Activated CD4-positive, alpha-beta T cell treated with anti-CD3 and anti-CD28 coated beads, Interleukin-2, amount 50 U/mL, for 48 hours (primary cell): Measurements from ENCODE around the gene CST9L.
A peak's percentile ranks its signal among the peaks of the same experiment; 100 is the strongest.

Experiments used
- DNase-seq, 2 experiments: peaks; one replicate each; pipeline ENCODE4 v3.0.0-alpha.2; 2020

Gene CST9L, protein sequence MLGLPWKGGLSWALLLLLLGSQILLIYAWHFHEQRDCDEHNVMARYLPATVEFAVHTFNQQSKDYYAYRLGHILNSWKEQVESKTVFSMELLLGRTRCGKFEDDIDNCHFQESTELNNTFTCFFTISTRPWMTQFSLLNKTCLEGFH

DNA sequence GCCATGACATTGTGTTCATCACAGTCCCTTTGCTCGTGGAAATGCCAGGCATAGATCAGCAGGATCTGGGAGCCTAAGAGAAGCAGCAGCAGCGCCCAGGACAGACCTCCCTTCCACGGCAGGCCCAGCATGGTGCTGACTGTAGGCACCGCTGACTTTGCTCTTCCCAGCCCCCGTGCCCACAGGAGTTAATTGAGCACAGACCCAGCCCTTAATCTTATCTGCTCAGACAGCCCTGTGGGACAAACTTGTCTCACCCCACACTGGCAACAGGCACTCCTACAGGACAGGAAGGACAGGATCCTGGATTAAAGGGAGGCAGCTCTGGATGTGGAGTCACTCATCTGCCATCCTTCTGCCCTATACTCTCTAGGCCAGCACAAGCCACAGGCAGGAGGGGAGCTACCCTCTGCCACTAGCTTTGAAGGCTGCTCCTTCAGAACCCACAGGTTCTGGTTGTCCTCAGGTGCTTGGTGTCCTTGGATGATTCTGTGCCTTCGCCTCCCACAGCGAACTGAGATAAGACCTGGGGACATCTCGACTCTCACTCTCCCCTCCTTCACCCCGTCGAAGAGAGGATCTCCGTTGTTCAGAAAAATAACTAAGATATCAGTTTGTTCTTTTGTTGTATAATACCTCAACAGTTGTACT is at the start of gene CST9L:
Gene CST9L, minus strand, starts transcription at position 165 of the 651 bp plus-strand sequence. Its CDS starts 34 bp downstream, at position 131.
- DNase-seq, result no peak

DNA sequence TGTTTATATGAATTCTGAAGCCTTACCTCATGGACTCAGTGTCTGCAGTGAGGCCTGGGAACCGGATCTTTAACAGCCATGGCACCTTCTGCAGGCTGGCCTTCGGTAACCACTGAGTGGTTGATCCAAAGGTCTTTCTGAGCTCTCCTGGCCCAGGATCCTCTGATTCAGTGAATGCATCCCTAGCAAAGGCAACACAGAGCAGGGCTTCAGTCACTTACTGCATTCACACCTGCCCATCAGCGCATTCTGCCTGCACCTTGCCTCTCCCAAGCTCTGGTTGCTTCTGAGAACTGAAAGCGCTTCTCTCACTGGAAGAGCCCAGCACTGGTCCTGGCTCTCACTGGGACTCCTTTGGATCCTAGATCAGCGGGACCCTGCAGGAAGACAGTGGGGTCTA is 45.9 kb upstream of the CST9L start:
- DNase-seq, result no peak

DNA sequence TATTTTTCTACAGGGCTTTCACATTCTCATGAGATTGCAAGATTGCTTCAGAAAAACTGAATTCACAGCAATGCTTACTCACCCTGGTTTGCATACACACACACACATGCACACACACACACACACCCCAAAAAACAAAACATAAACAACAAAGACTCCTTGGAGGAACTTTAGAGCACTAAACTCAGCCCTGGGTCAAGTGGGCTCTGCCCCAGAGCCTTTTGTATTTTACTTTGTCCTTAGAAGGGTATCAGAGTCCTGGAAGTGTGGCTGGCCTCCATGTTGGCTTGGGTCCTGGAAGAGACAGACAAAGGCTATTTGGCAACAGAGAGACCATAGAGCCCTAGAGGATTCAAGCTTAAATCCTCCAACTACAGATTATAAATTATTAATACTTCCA is 45.4 kb upstream of the CST9L start:
- DNase-seq, result no peak

GRCh38 chr20:23612396-23612795 is 44.1 kb upstream of the CST9L start:
- no peak for DNase-seq

- DNase-seq, result no peak
Measured at GRCh38 chr20:23609486-23610109, 41.3 kb upstream of the CST9L start.

- no peak for DNase-seq
Measured at GRCh38 chr20:23608251-23608846, 40.1 kb upstream of the CST9L start.

- DNase-seq, result no peak
Measured at GRCh38 chr20:23607497-23608245, 39.4 kb upstream of the CST9L start.

DNA sequence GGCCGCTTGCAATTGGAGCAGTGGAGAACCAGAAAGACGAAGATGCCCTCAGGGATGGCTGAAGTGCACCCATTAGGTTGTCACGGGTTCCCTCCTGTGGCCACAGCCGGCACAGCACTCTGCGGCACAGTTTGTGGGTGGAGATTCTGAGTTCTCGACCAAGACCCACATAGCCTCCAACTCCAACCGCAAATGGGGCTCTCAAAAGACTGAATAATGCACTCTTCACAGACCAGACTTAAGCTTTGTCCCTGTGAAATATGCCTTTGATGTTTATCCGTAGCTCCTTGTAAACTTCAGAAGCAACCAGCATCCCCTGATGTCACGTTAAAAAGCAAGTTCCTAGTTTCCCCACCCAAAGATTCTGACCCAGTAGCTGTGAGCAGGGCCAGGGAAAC is 38.4 kb upstream of the CST9L start:
- peak; percentile 76 to 79 for DNase-seq

DNA sequence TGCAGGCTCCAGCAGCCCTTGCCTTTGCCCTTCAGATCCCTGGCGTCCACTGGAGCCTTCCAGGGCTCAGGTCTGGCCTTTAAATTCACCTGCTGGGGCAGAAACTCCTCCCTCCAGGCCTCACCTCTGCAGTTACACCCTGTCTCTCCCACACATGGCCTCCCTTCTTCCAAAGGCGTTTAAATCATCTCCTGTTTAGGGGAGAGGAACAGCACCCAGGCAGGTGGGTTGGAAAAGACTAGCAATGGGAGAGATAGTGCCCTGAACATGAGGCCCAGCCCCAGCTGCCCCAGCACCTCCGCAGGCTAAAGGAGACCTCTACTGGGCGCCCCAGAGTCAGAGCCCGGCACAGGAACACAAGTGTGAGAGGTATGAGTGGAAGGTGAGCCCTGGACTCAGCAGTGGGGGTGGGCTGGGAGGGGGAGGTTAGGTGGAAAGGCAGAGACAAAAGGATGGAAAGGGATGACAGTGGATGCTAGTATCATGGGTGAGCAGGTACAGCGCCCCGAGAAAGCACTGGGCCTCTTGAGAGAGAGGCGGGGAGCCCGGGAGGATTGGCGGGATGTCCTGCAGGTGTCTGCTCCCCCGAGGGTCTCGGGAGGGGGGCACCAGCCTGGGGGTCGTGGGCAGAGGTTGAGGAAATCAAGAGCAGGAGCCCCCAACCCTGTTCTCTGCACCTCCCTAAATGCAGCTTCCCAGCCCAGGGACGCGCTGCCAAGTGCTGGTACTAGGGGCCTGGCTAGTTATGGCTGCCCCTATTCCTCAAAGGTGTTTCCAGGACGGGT is 37.8 kb upstream of the CST9L start, which contains the start of gene CST9:
Gene CST9, minus strand, starts transcription at position 51 of the 785 bp plus-strand sequence. CDS start 53 bp downstream, outside the sequence.
- DNase-seq, result no peak

DNA sequence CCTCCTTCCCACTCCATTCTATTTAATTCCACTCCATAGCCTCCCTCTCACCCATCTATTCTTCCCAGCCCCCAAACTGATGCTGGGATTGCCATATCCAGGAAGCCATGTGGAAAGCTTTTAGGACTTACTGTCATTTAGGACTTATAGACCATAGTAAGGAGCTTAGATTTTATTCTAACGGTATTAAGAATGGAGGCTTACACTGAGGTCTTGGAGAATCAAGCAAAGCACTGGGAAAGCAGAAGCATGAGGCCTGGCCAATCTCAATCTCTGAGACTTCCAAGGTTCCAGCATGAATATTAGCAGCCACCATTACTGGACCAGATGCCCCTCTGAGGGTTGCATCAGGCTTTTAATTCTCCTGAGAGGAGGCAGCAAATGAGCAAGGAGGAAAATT is 36.0 kb upstream of the CST9L start:
- no peak for DNase-seq

- no peak for DNase-seq
Measured at GRCh38 chr20:23603321-23603720, 35.0 kb upstream of the CST9L start.

GRCh38 chr20:23602699-23603098 is 34.4 kb upstream of the CST9L start:
- no peak for DNase-seq

DNA sequence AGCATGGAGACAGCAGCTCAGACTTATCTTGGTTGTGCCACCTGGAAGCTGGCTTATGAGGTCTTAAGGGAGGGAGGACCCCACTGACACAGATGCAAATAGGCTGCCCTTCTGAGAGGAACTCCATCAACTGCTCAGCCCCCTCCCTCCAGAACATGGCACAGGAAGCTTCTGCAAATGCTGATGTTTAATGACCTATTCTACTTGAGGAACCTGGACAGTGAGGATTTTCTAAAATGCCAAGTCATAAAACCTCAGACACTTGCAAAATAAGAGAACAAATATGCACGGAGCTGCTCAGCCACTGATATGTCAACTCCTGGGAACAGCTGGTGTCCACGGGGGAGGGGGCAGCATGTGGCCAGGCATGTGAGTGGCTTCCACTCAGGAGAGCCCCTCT is 34.0 kb upstream of the CST9L start:
- DNase-seq, result no peak

- no peak for DNase-seq
Measured at GRCh38 chr20:23601715-23602114, 33.4 kb upstream of the CST9L start.

GRCh38 chr20:23598481-23598880 is 30.2 kb upstream of the CST9L start:
- DNase-seq, result no peak

GRCh38 chr20:23596579-23597250 is 28.4 kb upstream of the CST9L start:
- no peak for DNase-seq

- no peak for DNase-seq
Measured at GRCh38 chr20:23595941-23596340, 27.7 kb upstream of the CST9L start.

GRCh38 chr20:23588434-23589403 is 20.4 kb upstream of the CST9L start:
- DNase-seq, result no peak

DNA sequence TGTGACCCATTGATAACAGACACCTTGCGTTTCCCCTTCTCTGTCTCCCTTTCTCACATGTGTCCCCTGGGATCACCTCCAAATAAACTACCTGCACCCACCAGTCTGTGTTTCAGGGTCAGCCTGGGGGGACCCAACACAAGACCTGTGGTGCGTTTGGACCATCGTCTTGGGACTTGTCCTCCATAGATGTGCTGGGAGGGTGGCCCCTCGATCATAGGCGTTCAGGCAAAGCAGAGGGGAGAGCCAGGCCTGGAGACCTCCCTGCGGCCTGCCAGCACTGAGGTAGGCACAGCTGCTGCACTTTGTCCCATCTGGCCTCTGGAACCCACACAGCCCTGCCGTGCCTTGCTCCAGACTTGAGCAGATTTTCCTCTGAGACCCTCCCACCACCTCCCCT is 19.3 kb upstream of the CST9L start:
- DNase-seq, result no peak

DNA sequence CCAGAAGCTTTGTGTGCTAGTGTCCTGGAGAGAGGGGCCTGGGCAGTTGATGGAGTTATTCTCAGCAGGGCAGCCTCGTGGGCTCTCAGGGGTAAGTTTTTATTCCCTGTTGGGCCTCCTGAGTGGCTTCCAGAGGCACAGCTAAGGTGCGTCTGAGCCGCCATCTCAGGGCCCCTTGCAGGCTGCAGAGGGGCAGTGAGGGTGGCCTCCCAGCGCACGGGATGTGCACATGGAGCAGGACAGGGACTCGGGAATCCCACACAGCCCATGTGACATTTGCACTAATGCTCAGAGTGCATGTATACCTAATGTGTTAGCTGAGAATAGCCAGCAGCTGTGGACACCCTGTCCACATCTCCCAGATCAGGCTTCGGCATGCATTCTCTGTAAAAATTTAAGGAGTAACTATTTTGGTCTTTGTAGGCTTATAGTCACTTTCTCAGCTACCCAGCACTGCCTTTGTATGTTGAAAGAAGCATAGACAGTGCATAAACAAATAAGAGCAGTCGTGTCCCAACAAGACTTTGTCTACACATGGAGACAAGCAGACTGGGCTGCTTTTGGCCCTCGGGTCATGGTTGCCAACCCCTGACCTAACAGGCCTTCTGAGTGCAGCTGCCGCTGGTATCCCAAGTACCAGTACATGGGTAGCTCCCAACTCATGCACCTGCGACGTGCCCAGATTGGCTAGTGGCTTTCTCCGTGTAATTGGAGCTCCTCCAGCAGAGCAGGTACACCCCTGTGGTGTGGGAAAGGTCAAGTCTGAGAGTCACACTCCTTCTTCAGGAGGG is 18.6 kb upstream of the CST9L start:
- DNase-seq, result no peak
